Tibial artery (tissue), 4 donors: Measurements from ENCODE around the gene VRK2.
"Not testable (repeated sequence)": the region's sequence is repeated elsewhere in the genome, so short reads cannot be mapped to it uniquely, and the experiment has no call there.

Experiments used
- DNase-seq, 2 donors: peaks; one replicate each; pipeline ENCODE4 v3.0.0-alpha.2; 2019
- H3K27ac ChIP-seq, 2 donors: fragments of 200-600 bp; sonication (generic) in 1 of 2; 1 replicate in 1 of 2; 2 replicates in 1 of 2; pipeline ENCODE4 v1.5.1; 2018 to 2019; ENCODE audit warnings: mild to moderate bottlenecking in 1 of 2
- H3K27me3 ChIP-seq, 2 donors: fragments of 200-600 bp; sonication (generic) in 1 of 2; one replicate each; pipeline versions ENCODE4 v1.5.1 to v1.6.0; 2016 to 2019
- H3K36me3 ChIP-seq, 3 donors: fragments of 200-600 bp; sonication (generic) in 2 of 3; one replicate each; pipeline ENCODE4 v1.5.1; 2016 to 2019; ENCODE audit warnings: mild to moderate bottlenecking in 2 of 3
- H3K4me1 ChIP-seq, 4 donors: fragments of 200-600 bp; sonication (generic) in 2 of 4; 1 replicate in 3 of 4; 2 replicates in 1 of 4; pipeline ENCODE4 v1.5.1; 2016 to 2019
- H3K4me3 ChIP-seq, 2 donors: fragments of 200-600 bp; sonication (generic) in 1 of 2; 1 replicate in 1 of 2; 2 replicates in 1 of 2; pipeline ENCODE4 v1.5.1; 2018 to 2019; ENCODE audit warnings: mild to moderate bottlenecking in 2 of 2
- H3K9me3 ChIP-seq, 3 donors: fragments of 200-600 bp; sonication (generic) in 1 of 3; one replicate each; pipeline ENCODE4 v1.5.1; 2016 to 2019
- CTCF ChIP-seq, 2 experiments: fragments of 200-600 bp in 1 of 2; fragments of 450-650 bp in 1 of 2; IDR thresholded peaks; one replicate each; pipeline ENCODE4 v1.5.1; 2017 to 2019; ENCODE audit warnings: antibody characterized with exemption in 2 of 2, mild to moderate bottlenecking in 1 of 2, moderate library complexity in 1 of 2
- intact Hi-C: fragments of 100-400 bp; cut with DNase I; formaldehyde crosslinking; loops from one replicate; pipeline ENCODE4 v1.15.0; 2023; ENCODE audit warnings: low total_unique reads

VRK2 gene

DNA sequence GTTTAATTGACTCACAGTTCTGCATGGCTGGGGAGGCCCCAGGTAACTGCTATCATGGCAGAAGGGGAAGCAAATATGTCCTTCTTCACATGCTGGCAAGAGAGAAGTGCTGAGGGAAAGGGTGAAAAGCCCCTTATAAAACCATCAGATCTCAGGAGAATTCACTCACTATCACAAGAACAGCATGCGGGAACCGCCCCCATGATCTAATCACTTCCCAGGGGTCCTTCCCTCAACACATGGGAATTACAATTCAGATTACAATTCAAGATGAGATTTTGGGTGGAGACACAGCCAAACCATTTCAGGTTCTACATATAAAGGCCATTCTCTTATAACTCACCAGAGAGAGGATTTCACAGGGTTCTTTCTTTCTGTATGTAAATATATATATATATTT lies 62.9 kb downstream of the VRK2 start:
- intact Hi-C loops, result no loop called here
- Histone ChIP-seq H3K27ac (no peak overlapping the region), H3K4me3 (no peak overlapping the region), H3K9me3 (no peaks in the 10 kb centered on the region), H3K27me3 (no peaks in the 10 kb centered on the region), H3K36me3 (no peaks in the 10 kb centered on the region), H3K4me1 (peaks cover 0 to 5% (median 0%) of the 10 kb centered on the region in 4 donors)
- no peak for TF ChIP-seq CTCF (IDR thresholded peaks at IDR 0.05)
- no peak for DNase-seq

- no peak for TF ChIP-seq CTCF (IDR thresholded peaks at IDR 0.05)
- Histone ChIP-seq H3K36me3 (no peaks in the 10 kb centered on the region), H3K27me3 (no peaks in the 10 kb centered on the region), H3K9me3 (no peaks in the 10 kb centered on the region), H3K4me3 (no peak overlapping the region), H3K27ac (no peak overlapping the region), H3K4me1 (peaks cover 0 to 5% (median 0%) of the 10 kb centered on the region in 4 donors)
- no peak for DNase-seq
- intact Hi-C loops, result no loop called here
These were observed 64.2 kb downstream of the VRK2 start for GRCh38 chr2:58110765-58111164.

GRCh38 chr2:58113563-58113962 lies 67.0 kb downstream of the VRK2 start:
- intact Hi-C loops, H3K9me3 ChIP-seq, H3K27ac ChIP-seq, H3K4me1 ChIP-seq, H3K36me3 ChIP-seq, H3K27me3 ChIP-seq, H3K4me3 ChIP-seq, DNase-seq: not testable (repeated sequence)

GRCh38 chr2:58120626-58121229 lies 74.1 kb downstream of the VRK2 start:
- no peak for DNase-seq
- Histone ChIP-seq H3K4me1 (no peaks in the 10 kb centered on the region), H3K4me3 (no peak overlapping the region)

DNA sequence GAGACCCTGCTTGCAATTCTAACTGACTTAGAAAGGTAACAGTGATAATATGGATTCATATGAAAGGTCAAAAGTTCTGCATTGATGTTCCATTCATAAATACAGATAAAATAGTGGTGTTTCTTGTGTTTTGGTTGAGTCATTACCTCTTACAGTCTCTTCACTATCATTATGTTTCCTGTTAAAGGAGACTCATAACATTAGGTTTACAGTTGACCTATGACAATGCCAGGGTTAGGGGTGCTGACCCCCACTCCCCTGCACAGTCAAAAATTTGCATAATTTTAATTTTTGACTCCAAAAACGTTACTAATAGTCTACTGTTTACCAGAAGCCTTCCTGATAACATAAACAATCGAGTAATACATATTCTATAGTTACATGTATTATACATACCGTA lies 75.4 kb downstream of the VRK2 start:
- intact Hi-C loops, result no loop called here

More at GRCh38 chr2:58120626-58121229, 74.1 kb downstream of the VRK2 start:
- no peaks in the 10 kb centered on the region for H3K27me3 ChIP-seq
- peaks cover 5 to 13% (median 12%) of the 10 kb centered on the region in 3 donors for H3K36me3 ChIP-seq
- intact Hi-C loops, result no loop called here
- TF ChIP-seq CTCF (IDR thresholded peaks at IDR 0.05), result no peak
- H3K27ac ChIP-seq, result no peak overlapping the region
- no peaks in the 10 kb centered on the region for H3K9me3 ChIP-seq

DNA sequence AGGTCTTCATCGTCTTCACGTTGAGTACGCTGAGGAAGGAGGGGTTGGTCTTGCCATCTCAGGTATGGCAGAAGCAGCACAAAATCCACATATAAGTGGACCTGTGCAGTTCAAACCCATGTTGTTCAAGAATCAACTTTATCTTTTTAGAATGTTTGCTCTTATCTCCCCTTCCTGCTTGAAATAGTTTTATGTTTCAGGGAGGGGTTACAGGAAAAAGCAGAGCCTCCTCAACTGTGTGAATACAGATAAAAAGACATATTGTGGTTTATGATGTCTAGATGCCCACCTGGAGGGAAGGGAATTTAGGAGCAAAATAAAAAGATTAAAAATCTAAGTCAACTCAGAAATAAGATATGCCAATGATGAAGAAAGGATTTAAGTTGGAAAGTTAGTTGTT lies 75.9 kb downstream of the VRK2 start:
- Histone ChIP-seq H3K27me3 (no peaks in the 10 kb centered on the region), H3K4me3 (no peak overlapping the region), H3K4me1 (no peaks in the 10 kb centered on the region), H3K36me3 (peaks cover 5 to 13% (median 12%) of the 10 kb centered on the region in 3 donors), H3K27ac (no peak overlapping the region), H3K9me3 (no peaks in the 10 kb centered on the region)
- intact Hi-C loops, result no loop called here
- DNase-seq, result no peak
- TF ChIP-seq CTCF (IDR thresholded peaks at IDR 0.05), result no peak

More for the DNA sequence above, 75.4 kb downstream of the VRK2 start:
- no peak overlapping the region for H3K4me3 ChIP-seq
- H3K4me1 ChIP-seq, result no peaks in the 10 kb centered on the region
- TF ChIP-seq CTCF (IDR thresholded peaks at IDR 0.05), result no peak
- DNase-seq, result no peak
- H3K9me3 ChIP-seq, result no peaks in the 10 kb centered on the region
- peaks cover 5 to 13% (median 12%) of the 10 kb centered on the region in 3 donors for H3K36me3 ChIP-seq
- H3K27me3 ChIP-seq, result no peaks in the 10 kb centered on the region
- no peak overlapping the region for H3K27ac ChIP-seq
